ENCODE data around the gene AR. TPM values are rescaled to one million over a fixed set of nuclear protein-coding genes. Genes with fewer than 3 reads are reported as not detected.

The AR gene
- total RNA-seq, 1 donor from 2014 or later: 6.7 TPM

DNA sequence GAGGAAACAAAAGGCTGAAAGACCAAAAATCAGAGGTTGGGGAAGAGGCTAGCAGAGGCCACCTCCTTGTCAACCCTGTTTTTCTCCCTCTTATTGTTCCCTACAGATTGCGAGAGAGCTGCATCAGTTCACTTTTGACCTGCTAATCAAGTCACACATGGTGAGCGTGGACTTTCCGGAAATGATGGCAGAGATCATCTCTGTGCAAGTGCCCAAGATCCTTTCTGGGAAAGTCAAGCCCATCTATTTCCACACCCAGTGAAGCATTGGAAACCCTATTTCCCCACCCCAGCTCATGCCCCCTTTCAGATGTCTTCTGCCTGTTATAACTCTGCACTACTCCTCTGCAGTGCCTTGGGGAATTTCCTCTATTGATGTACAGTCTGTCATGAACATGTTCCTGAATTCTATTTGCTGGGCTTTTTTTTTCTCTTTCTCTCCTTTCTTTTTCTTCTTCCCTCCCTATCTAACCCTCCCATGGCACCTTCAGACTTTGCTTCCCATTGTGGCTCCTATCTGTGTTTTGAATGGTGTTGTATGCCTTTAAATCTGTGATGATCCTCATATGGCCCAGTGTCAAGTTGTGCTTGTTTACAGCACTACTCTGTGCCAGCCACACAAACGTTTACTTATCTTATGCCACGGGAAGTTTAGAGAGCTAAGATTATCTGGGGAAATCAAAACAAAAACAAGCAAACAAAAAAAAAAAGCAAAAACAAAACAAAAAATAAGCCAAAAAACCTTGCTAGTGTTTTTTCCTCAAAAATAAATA lies 179.9 kb downstream of the AR start:
- Mint-ChIP-seq H3K4me1 (no peaks in the 10 kb centered on the region), H3K36me3 (peaks cover 15% of the 10 kb centered on the region), H3K4me3 (no peak overlapping the region), H3K27ac (no peak overlapping the region), H3K9me3 (peaks cover 3% of the 10 kb centered on the region), H3K27me3 (ENCODE audit: insufficient read depth, low read depth) (peaks cover 3% of the 10 kb centered on the region)
- Histone ChIP-seq H2AFZ (replicated peaks) (no peak overlapping the region), H3K9me3 (ENCODE audit: low read depth) (no peaks in the 10 kb centered on the region), H3K27ac (no peak overlapping the region), H3K4me3 (no peak overlapping the region), H3K27me3 (no peaks in the 10 kb centered on the region), H3F3A (ENCODE audit: low read depth) (no peaks in the 10 kb centered on the region), H3K4me1 (no peaks in the 10 kb centered on the region), H3K36me3 (no peaks in the 10 kb centered on the region), H3K4me2 (no peak overlapping the region), H3K9ac (no peak overlapping the region), H3K79me2 (ENCODE audit: low read depth) (no peaks in the 10 kb centered on the region), H4K20me1 (ENCODE audit: low read depth) (no peaks in the 10 kb centered on the region)
- TF ChIP-seq EZH2phosphoT487 (IDR thresholded peaks at IDR 0.05) (no peak), CTCF (IDR thresholded peaks at IDR 0.05) (no peak)
- no peak for DNase-seq (ENCODE audit: low spot score)

DNA sequence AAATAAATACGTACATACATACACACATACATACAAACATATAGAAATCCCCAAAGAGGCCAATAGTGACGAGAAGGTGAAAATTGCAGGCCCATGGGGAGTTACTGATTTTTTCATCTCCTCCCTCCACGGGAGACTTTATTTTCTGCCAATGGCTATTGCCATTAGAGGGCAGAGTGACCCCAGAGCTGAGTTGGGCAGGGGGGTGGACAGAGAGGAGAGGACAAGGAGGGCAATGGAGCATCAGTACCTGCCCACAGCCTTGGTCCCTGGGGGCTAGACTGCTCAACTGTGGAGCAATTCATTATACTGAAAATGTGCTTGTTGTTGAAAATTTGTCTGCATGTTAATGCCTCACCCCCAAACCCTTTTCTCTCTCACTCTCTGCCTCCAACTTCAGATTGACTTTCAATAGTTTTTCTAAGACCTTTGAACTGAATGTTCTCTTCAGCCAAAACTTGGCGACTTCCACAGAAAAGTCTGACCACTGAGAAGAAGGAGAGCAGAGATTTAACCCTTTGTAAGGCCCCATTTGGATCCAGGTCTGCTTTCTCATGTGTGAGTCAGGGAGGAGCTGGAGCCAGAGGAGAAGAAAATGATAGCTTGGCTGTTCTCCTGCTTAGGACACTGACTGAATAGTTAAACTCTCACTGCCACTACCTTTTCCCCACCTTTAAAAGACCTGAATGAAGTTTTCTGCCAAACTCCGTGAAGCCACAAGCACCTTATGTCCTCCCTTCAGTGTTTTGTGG lies 180.7 kb downstream of the AR start:
- H3K9me3 Mint-ChIP-seq: peaks cover 3% of the 10 kb centered on the region
- no peaks in the 10 kb centered on the region for H3F3A ChIP-seq (ENCODE audit: low read depth)

GRCh38 chrX:67725471-67725870 lies 181.7 kb downstream of the AR start:
- no peak overlapping the region for H3K4me3 Mint-ChIP-seq
- H3K4me2 ChIP-seq: no peak overlapping the region
- H2AFZ ChIP-seq (replicated peaks): no peak overlapping the region
- TF ChIP-seq EZH2 (IDR thresholded peaks at IDR 0.05): no peak
- TF ChIP-seq CTCF (IDR thresholded peaks at IDR 0.05): no peak
- no peak for TF ChIP-seq EZH2phosphoT487 (IDR thresholded peaks at IDR 0.05)
- no peaks in the 10 kb centered on the region for H3F3A ChIP-seq (ENCODE audit: low read depth)
- no peaks in the 10 kb centered on the region for H3K79me2 ChIP-seq (ENCODE audit: low read depth)
- peaks cover 3% of the 10 kb centered on the region for H3K27me3 Mint-ChIP-seq (ENCODE audit: insufficient read depth, low read depth)
- H3K36me3 ChIP-seq: no peaks in the 10 kb centered on the region
- no peak for DNase-seq (ENCODE audit: low spot score)
- no peaks in the 10 kb centered on the region for H3K27me3 ChIP-seq
- H3K9me3 Mint-ChIP-seq: peaks cover 3% of the 10 kb centered on the region
- H3K27ac ChIP-seq: no peak overlapping the region
- no peaks in the 10 kb centered on the region for H4K20me1 ChIP-seq (ENCODE audit: low read depth)
- peaks cover 11% of the 10 kb centered on the region for H3K36me3 Mint-ChIP-seq
- no peaks in the 10 kb centered on the region for H3K4me1 ChIP-seq
- no peak overlapping the region for H3K9ac ChIP-seq
- no peak overlapping the region for H3K27ac Mint-ChIP-seq
- H3K4me3 ChIP-seq: no peak overlapping the region
- no peaks in the 10 kb centered on the region for H3K4me1 Mint-ChIP-seq
- no peaks in the 10 kb centered on the region for H3K9me3 ChIP-seq (ENCODE audit: low read depth)

More for the DNA sequence above, 180.7 kb downstream of the AR start:
- H3K9me3 ChIP-seq (ENCODE audit: low read depth): no peaks in the 10 kb centered on the region
- H2AFZ ChIP-seq (replicated peaks): no peak overlapping the region
- no peak overlapping the region for H3K4me3 Mint-ChIP-seq
- H3K27ac Mint-ChIP-seq: no peak overlapping the region
- H3K9ac ChIP-seq: no peak overlapping the region
- H3K4me2 ChIP-seq: no peak overlapping the region
- no peaks in the 10 kb centered on the region for H3K36me3 ChIP-seq
- peaks cover 12% of the 10 kb centered on the region for H3K36me3 Mint-ChIP-seq
- TF ChIP-seq CTCF (IDR thresholded peaks at IDR 0.05) (no peak), EZH2 (IDR thresholded peaks at IDR 0.05) (no peak), EZH2phosphoT487 (IDR thresholded peaks at IDR 0.05) (no peak)
- no peak overlapping the region for H3K27ac ChIP-seq
- no peaks in the 10 kb centered on the region for H3K4me1 Mint-ChIP-seq
- H3K79me2 ChIP-seq (ENCODE audit: low read depth): no peaks in the 10 kb centered on the region
- DNase-seq (ENCODE audit: low spot score): no peak
- no peaks in the 10 kb centered on the region for H3K27me3 ChIP-seq
- H4K20me1 ChIP-seq (ENCODE audit: low read depth): no peaks in the 10 kb centered on the region
- no peaks in the 10 kb centered on the region for H3K4me1 ChIP-seq
- H3K27me3 Mint-ChIP-seq (ENCODE audit: insufficient read depth, low read depth): peaks cover 3% of the 10 kb centered on the region
- H3K4me3 ChIP-seq: no peak overlapping the region

Data from neural progenitor cell (in vitro differentiated cells).